HepG2 (cell line): ENCODE measurements around the gene KAZN. TPM values are rescaled to one million over a fixed set of nuclear protein-coding genes. Genes with fewer than 3 reads are reported as not detected.

Experiments
- ATAC-seq: fragments of 200-7000 bp; cut with Tn5 transposase; 3 replicates; pipeline ENCODE4 v1.9.1; 2020; ENCODE audit warnings: mild to moderate bottlenecking, moderate library complexity
- BruUV-seq: library from RNA; stranded (reverse); fragments of 400-500 nt; replicated peaks from 2 replicates; lab custom pipeline; 2021; lab: Mats Ljungman, UMichigan
- CTCF ChIA-PET: fragments of 300-600 bp; formaldehyde crosslinking; extraction: SDS; loops from one replicate; lab custom pipeline; 2021; ENCODE audit warnings: low total read pairs, inconsistent platforms, low intra/inter-chr PET ratio; lab: Yijun Ruan, JAX
- POLR2A ChIA-PET: fragments of 350-600 bp; sonication (Branson Sonifier 250); formaldehyde crosslinking; loops from one replicate; lab custom pipeline; 2020; ENCODE audit warnings: antibody characterized with exemption, inconsistent platforms; lab: Yijun Ruan, JAX
- DNase-seq: peaks from one replicate; pipeline ENCODE4 v3.0.0-alpha.2; 2015; ENCODE audit warnings: low spot score
- FAIRE-seq: peaks from 3 replicates; lab custom pipeline; 2011; peaks lifted over from hg19 to GRCh38; lab: Jason Lieb, UNC
- H2AFZ ChIP-seq: one replicate; pipeline ENCODE4 v1.6.1; 2011; ENCODE audit warnings: low read length, inconsistent platforms
- H3K27ac ChIP-seq: fragments of 300-600 bp; 3 replicates; pipeline ENCODE4 v1.8.0; 2011; ENCODE audit warnings: mixed run types, mild to moderate bottlenecking, mixed read lengths, low read length, inconsistent platforms; ENCODE audit not compliant: insufficient read depth; ENCODE audit errors: extremely low read length
- H3K27me3 ChIP-seq, 2 experiments: fragments of 200-600 bp in 1 of 2; 2 replicates in 1 of 2; 3 replicates in 1 of 2; pipeline versions ENCODE4 v1.6.0 to v1.8.0; 2011; ENCODE audit warnings: low read length in 2 of 2, mild to moderate bottlenecking in 2 of 2, moderate library complexity in 2 of 2, inconsistent platforms in 1 of 2; ENCODE audit not compliant: insufficient read depth in 2 of 2, control insufficient read depth in 1 of 2
- H3K36me3 ChIP-seq, 2 experiments: fragments of 200-600 bp in 1 of 2; replicated peaks in 1 of 2; 2 replicates in 1 of 2; 3 replicates in 1 of 2; pipeline versions ENCODE4 v1.5.1 to v1.8.0; 2011; ENCODE audit warnings: low read length in 2 of 2, inconsistent platforms in 1 of 2; ENCODE audit not compliant: insufficient read depth in 2 of 2, control insufficient read depth in 1 of 2
- H3K4me1 ChIP-seq: 2 replicates; pipeline ENCODE4 v1.5.1; 2012; ENCODE audit warnings: low read length, inconsistent platforms; ENCODE audit not compliant: insufficient read depth
- H3K4me2 ChIP-seq: 2 replicates; pipeline ENCODE4 v1.6.0; 2011; ENCODE audit warnings: low read depth, low read length, inconsistent platforms
- H3K4me3 ChIP-seq, 3 experiments: fragments of 200-600 bp in 1 of 3; sonication (generic), shearing (Covaris generic) in 1 of 3; replicated peaks in 1 of 3; 2 replicates each; pipeline ENCODE4 v1.5.1; 2011 to 2016; ENCODE audit warnings: low read length in 3 of 3, inconsistent platforms in 2 of 3, low read depth in 2 of 3, mild to moderate bottlenecking in 2 of 3, control low read depth in 1 of 3, mixed read lengths in 1 of 3; ENCODE audit not compliant: insufficient read depth in 1 of 3
- H3K79me2 ChIP-seq: one replicate; pipeline ENCODE4 v1.6.1; 2011; ENCODE audit warnings: low read length, inconsistent platforms; ENCODE audit not compliant: insufficient read depth
- H3K9ac ChIP-seq: 2 replicates; pipeline ENCODE4 v1.6.0; 2011; ENCODE audit warnings: mild to moderate bottlenecking, low read depth, low read length, inconsistent platforms; ENCODE audit not compliant: insufficient read depth
- H3K9me3 ChIP-seq: 2 replicates; pipeline ENCODE4 v1.5.1; 2012; ENCODE audit warnings: mild to moderate bottlenecking, low read length
- H4K20me1 ChIP-seq: 2 replicates; pipeline ENCODE4 v1.6.0; 2011; ENCODE audit warnings: inconsistent platforms, mild to moderate bottlenecking, low read length, moderate library complexity; ENCODE audit not compliant: insufficient read depth
- ARID3A ChIP-seq: IDR thresholded peaks from 2 replicates; pipeline ENCODE4 v1.6.1; 2012; ENCODE audit warnings: low read depth, low read length, improper control_type of control experiment
- ATM ChIP-seq: fragments of 450-650 bp; IDR thresholded peaks from 2 replicates; pipeline ENCODE4 v1.7.1; 2017; ENCODE audit warnings: mild to moderate bottlenecking, borderline replicate concordance
- JUN ChIP-seq: sonication (generic); formaldehyde crosslinking; IDR thresholded peaks from 2 replicates; pipeline ENCODE4 v1.4.0; 2020; ENCODE audit warnings: mild to moderate bottlenecking, missing genetic modification reagents
- KDM5A ChIP-seq: fragments of 200-600 bp; sonication (generic); IDR thresholded peaks from 2 replicates; pipeline ENCODE4 v1.7.0; 2018; ENCODE audit warnings: antibody characterized with exemption, mild to moderate bottlenecking, low read length, borderline replicate concordance
- MXD4 ChIP-seq: IDR thresholded peaks from 2 replicates; pipeline ENCODE4 v1.6.1; 2016; ENCODE audit warnings: mild to moderate bottlenecking, missing biosample characterization, missing genetic modification reagents
- NR0B2 ChIP-seq: sonication (generic); formaldehyde crosslinking; IDR thresholded peaks from 2 replicates; pipeline ENCODE4 v1.4.0; 2020; ENCODE audit warnings: mild to moderate bottlenecking, missing genetic modification reagents
- PAF1 ChIP-seq: IDR thresholded peaks from 2 replicates; pipeline ENCODE4 v1.6.1; 2016; ENCODE audit warnings: missing genetic modification reagents, missing compliant biosample characterization
- RELA ChIP-seq: sonication (generic); formaldehyde crosslinking; IDR thresholded peaks from 2 replicates; pipeline ENCODE4 v1.4.0; 2020; ENCODE audit warnings: missing genetic modification reagents
- SP2 ChIP-seq: sonication (generic); formaldehyde crosslinking; IDR thresholded peaks from 2 replicates; pipeline ENCODE4 v1.5.1; 2020; ENCODE audit warnings: mild to moderate bottlenecking, missing genetic modification reagents
- STAG1 ChIP-seq: sonication (generic); formaldehyde crosslinking; IDR thresholded peaks from 2 replicates; pipeline ENCODE4 v1.4.0; 2020; ENCODE audit warnings: missing genetic modification reagents
- TFE3 ChIP-seq: IDR thresholded peaks from 2 replicates; pipeline ENCODE4 v1.6.1; 2016
- ZFP36L2 ChIP-seq: sonication (generic); formaldehyde crosslinking; IDR thresholded peaks from 2 replicates; pipeline ENCODE4 v1.4.0; 2020; ENCODE audit warnings: missing genetic modification reagents
- ZMYM2 ChIP-seq: sonication (generic); formaldehyde crosslinking; IDR thresholded peaks from 2 replicates; pipeline ENCODE4 v1.8.0; 2022; ENCODE audit warnings: mild to moderate bottlenecking, missing genetic modification reagents
- ZNF234 ChIP-seq: sonication (generic); formaldehyde crosslinking; conservative IDR thresholded peaks from 2 replicates; pipeline ENCODE4 v1.5.1; 2020; ENCODE audit warnings: mild to moderate bottlenecking, missing genetic modification reagents
- ZNF543 ChIP-seq: sonication (generic); formaldehyde crosslinking; IDR thresholded peaks from 2 replicates; pipeline ENCODE4 v1.4.0; 2020; ENCODE audit warnings: mild to moderate bottlenecking, missing genetic modification reagents
- WGBS: methylation state at CpG from one replicate; pipeline ENCODE4 v1.1.6; 2017; ENCODE audit warnings: low lambda C conversion rate; 5-methylcytosine and 5-hydroxymethylcytosine counted together
- in situ Hi-C: cut with HindIII; loops from 2 replicates; pipeline ENCODE4 v1.10.0; 2017; ENCODE audit warnings: low pct_unique_long_range_greater_than_20kb; ENCODE audit not compliant: extremely low pct_ligation_motif_present
- intact Hi-C: fragments of 100-400 bp; cut with micrococcal nuclease; formaldehyde crosslinking; loops from one replicate; pipeline ENCODE4 v1.10.0; 2022; ENCODE audit not compliant: unreplicated experiment
- polyA plus RNA-seq, 8 experiments: library from polyadenylated mRNA; depleted of rRNA in 3 of 8; stranded (reverse) in 7 of 8; unstranded in 1 of 8; fragments of >200 nt; fragmentation: Illumina TruSeq in 4 of 8; extraction: Trizol in 4 of 8; gene quantifications; 2 replicates each; pipeline versions ENCODE4 v1.2.1 to v1.2.3, GENCODE V29; 2011 to 2016; ENCODE audit warnings: low read depth in 4 of 8, missing spikeins in 1 of 8, mixed read lengths in 1 of 8; ENCODE audit not compliant: insufficient read depth in 1 of 8
- total RNA-seq, 5 experiments: library from RNA; depleted of rRNA; stranded (reverse); fragments of >200 nt; fragmentation: Illumina TruSeq; extraction: Trizol; gene quantifications; 2 replicates each; pipeline ENCODE4 v1.2.3, GENCODE V29; 2016; ENCODE audit warnings: low read depth in 1 of 5

KAZN gene
- total and polyA plus RNA-seq, 2 of the 13 experiments (the other 11 are each of a cell fraction or from before 2014, with no cell fraction given): 10.4 to 13.5 TPM

GRCh38 chr1:14572861-14573260, 25.6 kb upstream of the KAZN start:
- Histone ChIP-seq H2AFZ (no peak overlapping the region), H3K4me2 (no peak overlapping the region), H3K27me3 (peaks cover 0 to 11% of the 10 kb centered on the region in 2 experiments; a peak in 1 of 5 replicates), H4K20me1 (no peaks in the 10 kb centered on the region), H3K36me3 (no peaks in the 10 kb centered on the region), H3K4me3 (no peak overlapping the region), H3K79me2 (no peaks in the 10 kb centered on the region), H3K27ac (no peak overlapping the region), H3K9me3 (no peaks in the 10 kb centered on the region), H3K4me1 (no peaks in the 10 kb centered on the region), H3K9ac (no peak overlapping the region)
- in situ Hi-C loops (loop anchor here (25.0 kb wide), 1 partner anchor 464 kb away; no protein-coding TSS in a partner anchor), intact Hi-C loops (no loop called here)
- WGBS: 52% methylated on average over 4 of the region's 4 CpGs
- ATAC-seq: no peak
- no TSS peak for BruUV-seq
- TF ChIP-seq MXD4 (CRISPR knock-in tag) (no peak), KDM5A (no peak), ZNF234 (CRISPR knock-in tag) (no peak), ARID3A (no peak), ZFP36L2 (CRISPR knock-in tag) (no peak), TFE3 (CRISPR knock-in tag) (no peak), SP2 (no peak), STAG1 (CRISPR knock-in tag) (no peak), JUN (CRISPR knock-in tag) (no peak), PAF1 (no peak), ZMYM2 (CRISPR knock-in tag) (no peak), NR0B2 (CRISPR knock-in tag) (no peak), ATM (no peak), RELA (CRISPR knock-in tag) (no peak), ZNF543 (no peak)
- DNase-seq: no peak
- ChIA-PET POLR2A (no interaction called here), CTCF (no interaction called here)
- FAIRE-seq: no peak
